Measurements from ENCODE around the gene TEX2. TPM values are rescaled to one million over a fixed set of nuclear protein-coding genes. Genes with fewer than 3 reads are reported as not detected.

TEX2 gene
- total RNA-seq, 1 experiment from 2014 or later: 10.8 TPM

GRCh38 chr17:64309710-64310109, 46.6 kb upstream of the TEX2 start:
- Mint-ChIP-seq H3K9me3 (no peaks in the 10 kb centered on the region), H3K4me3 (no peak overlapping the region), H3K36me3 (no peaks in the 10 kb centered on the region), H3K4me1 (no peaks in the 10 kb centered on the region), H3K27ac (no peak overlapping the region), H3K27me3 (ENCODE audit: low read depth) (no peaks in the 10 kb centered on the region)
- ATAC-seq (no peak), DNase-seq (ENCODE audit: low spot score) (no peak)
- ChIA-PET POLR2A (no interaction called here), CTCF (interaction anchor here (0.7 to 1.6 kb wide), 4 partner anchors 101 to 110 kb away, joined by 3 to 4 read pairs (median 4); no protein-coding TSS in a partner anchor)
- TF ChIP-seq PRDM15 (CRISPR knock-in tag; IDR thresholded peaks at IDR 0.05): no peak
- TF ChIP-seq ARID4B (CRISPR knock-in tag; IDR thresholded peaks at IDR 0.05; ENCODE audit: borderline replicate concordance): no peak
- TF ChIP-seq RORB (CRISPR knock-in tag; IDR thresholded peaks at IDR 0.05): no peak
- TF ChIP-seq ELF4 (CRISPR knock-in tag; IDR thresholded peaks at IDR 0.05; ENCODE audit: low read depth): no peak
- no peak for TF ChIP-seq ERG (CRISPR knock-in tag; IDR thresholded peaks at IDR 0.05)
- TF ChIP-seq ATF1 (CRISPR knock-in tag; IDR thresholded peaks at IDR 0.05): no peak
- no peak for TF ChIP-seq NFATC4 (CRISPR knock-in tag; IDR thresholded peaks at IDR 0.05)
- TF ChIP-seq, protein P1, sequence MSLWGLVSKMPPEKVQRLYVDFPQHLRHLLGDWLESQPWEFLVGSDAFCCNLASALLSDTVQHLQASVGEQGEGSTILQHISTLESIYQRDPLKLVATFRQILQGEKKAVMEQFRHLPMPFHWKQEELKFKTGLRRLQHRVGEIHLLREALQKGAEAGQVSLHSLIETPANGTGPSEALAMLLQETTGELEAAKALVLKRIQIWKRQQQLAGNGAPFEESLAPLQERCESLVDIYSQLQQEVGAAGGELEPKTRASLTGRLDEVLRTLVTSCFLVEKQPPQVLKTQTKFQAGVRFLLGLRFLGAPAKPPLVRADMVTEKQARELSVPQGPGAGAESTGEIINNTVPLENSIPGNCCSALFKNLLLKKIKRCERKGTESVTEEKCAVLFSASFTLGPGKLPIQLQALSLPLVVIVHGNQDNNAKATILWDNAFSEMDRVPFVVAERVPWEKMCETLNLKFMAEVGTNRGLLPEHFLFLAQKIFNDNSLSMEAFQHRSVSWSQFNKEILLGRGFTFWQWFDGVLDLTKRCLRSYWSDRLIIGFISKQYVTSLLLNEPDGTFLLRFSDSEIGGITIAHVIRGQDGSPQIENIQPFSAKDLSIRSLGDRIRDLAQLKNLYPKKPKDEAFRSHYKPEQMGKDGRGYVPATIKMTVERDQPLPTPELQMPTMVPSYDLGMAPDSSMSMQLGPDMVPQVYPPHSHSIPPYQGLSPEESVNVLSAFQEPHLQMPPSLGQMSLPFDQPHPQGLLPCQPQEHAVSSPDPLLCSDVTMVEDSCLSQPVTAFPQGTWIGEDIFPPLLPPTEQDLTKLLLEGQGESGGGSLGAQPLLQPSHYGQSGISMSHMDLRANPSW (CRISPR knock-in tag; conservative IDR thresholded peaks at IDR 0.05; ENCODE audit: low read depth): no peak
- no peak for TF ChIP-seq ZNF281 (CRISPR knock-in tag; IDR thresholded peaks at IDR 0.05)
- TF ChIP-seq, protein P2, sequence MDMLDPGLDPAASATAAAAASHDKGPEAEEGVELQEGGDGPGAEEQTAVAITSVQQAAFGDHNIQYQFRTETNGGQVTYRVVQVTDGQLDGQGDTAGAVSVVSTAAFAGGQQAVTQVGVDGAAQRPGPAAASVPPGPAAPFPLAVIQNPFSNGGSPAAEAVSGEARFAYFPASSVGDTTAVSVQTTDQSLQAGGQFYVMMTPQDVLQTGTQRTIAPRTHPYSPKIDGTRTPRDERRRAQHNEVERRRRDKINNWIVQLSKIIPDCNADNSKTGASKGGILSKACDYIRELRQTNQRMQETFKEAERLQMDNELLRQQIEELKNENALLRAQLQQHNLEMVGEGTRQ (CRISPR knock-in tag; IDR thresholded peaks at IDR 0.05): no peak
- TF ChIP-seq ZNF416 (CRISPR knock-in tag; IDR thresholded peaks at IDR 0.05): no peak
- TF ChIP-seq, protein P3, sequence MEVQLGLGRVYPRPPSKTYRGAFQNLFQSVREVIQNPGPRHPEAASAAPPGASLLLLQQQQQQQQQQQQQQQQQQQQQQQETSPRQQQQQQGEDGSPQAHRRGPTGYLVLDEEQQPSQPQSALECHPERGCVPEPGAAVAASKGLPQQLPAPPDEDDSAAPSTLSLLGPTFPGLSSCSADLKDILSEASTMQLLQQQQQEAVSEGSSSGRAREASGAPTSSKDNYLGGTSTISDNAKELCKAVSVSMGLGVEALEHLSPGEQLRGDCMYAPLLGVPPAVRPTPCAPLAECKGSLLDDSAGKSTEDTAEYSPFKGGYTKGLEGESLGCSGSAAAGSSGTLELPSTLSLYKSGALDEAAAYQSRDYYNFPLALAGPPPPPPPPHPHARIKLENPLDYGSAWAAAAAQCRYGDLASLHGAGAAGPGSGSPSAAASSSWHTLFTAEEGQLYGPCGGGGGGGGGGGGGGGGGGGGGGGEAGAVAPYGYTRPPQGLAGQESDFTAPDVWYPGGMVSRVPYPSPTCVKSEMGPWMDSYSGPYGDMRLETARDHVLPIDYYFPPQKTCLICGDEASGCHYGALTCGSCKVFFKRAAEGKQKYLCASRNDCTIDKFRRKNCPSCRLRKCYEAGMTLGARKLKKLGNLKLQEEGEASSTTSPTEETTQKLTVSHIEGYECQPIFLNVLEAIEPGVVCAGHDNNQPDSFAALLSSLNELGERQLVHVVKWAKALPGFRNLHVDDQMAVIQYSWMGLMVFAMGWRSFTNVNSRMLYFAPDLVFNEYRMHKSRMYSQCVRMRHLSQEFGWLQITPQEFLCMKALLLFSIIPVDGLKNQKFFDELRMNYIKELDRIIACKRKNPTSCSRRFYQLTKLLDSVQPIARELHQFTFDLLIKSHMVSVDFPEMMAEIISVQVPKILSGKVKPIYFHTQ (CRISPR knock-in tag; IDR thresholded peaks at IDR 0.05): no peak

All from WTC11 (cell line).